Jurkat, Clone E6-1 (cell line): ENCODE data around the gene ITGA6.

Source experiments
- DNase-seq: peaks from one replicate; pipeline ENCODE4 v3.0.0-alpha.2; 2011; ENCODE audit warnings: low read depth, low spot score
- H3K4me3 ChIP-seq: 2 replicates; pipeline ENCODE4 v1.5.1; 2011; ENCODE audit warnings: mild to moderate bottlenecking, low read length, control low read depth, moderate library complexity

Gene ITGA6

GRCh38 chr2:172458561-172459124 lies 31.3 kb downstream of the ITGA6 start:
- no peak for DNase-seq

DNA sequence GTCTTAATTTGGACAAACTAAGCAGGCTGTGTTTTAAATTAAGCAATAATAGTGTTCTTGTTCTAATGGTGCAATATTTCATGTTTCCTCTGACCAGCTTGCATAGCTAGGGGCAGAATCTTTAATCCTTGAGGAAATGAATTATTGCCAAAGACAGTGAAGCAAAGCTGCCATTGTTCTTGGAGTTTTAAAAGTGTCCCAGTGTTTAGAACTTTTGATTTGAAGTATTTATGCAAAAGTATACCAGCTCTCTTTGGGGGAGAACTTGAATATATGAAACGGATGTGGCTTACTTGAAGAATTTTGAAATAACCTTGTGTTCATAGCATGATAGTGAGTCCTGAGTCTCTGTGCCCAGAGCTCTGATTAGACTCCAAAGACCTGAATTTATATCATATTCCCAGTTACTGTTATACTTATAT lies 33.4 kb downstream of the ITGA6 start:
- H3K4me3 ChIP-seq: no peak overlapping the region
- peak; percentile 73 for DNase-seq

More at GRCh38 chr2:172458561-172459124, 31.3 kb downstream of the ITGA6 start:
- no peak overlapping the region for H3K4me3 ChIP-seq

DNA sequence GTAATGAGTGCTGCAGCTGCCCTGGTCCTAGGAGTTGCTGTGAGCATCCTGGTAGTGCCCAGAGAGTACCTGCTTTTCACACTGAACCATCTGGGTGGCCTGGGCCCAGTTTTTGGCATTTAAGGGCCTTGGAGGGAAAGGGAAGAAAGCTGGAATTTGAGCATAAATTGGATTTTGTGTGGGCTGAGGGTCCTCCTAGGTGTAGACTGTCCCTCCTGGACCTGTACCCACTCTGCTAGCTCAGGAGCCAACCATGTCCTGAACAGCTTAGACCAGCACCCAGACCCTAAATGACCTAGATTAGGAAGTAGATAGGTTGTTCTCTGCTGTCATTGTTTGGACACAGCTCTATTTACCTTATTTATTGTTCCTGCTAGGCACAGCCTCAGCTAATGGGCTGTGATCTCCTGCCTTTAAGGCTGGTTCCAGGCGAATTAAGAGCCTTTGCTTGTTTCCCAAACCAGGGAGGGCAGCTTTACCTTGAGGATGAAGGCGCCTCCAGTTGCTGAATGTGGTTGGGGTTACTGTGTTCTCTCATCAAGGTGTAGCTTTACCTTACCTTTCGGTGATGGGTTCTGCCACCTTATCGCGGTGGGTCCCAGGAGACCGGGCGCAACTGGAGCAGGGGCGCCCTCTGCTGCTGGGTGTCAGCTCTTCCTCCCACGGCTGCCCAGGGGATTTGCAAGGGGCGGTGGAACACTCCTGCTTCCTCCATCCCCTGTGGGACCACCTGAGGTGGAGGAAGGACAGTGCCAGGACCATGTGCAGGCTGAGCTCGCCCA lies 34.4 kb downstream of the ITGA6 start:
- peak; percentile 58 for DNase-seq

DNA sequence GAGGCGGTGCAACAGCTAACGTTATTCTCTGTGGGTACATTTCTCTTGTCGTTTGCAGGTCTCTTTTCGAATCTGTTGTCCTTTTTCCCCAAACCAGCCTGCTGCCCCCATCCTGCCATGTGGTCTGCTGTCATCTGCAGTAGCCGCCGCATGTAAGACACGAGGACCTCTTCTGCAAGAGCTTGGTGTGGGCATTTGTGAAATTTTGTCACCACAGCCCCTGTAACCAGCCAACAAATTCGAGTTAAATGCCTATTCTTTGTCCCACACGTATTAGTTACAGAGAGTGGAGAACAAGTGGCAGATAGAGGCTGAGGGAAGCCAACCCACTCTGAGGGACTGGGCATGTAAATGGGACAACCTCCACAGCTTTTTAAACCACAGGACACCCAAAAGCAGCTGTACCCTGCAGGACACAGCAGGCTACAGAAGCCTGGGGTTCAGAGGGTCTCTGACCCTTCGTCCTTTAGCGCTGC lies 35.0 kb downstream of the ITGA6 start:
- H3K4me3 ChIP-seq: peak overlapping the region; percentile 29
- no peak for DNase-seq

More for the DNA sequence above, 34.4 kb downstream of the ITGA6 start:
- peak overlapping the region; percentile 29 for H3K4me3 ChIP-seq

GRCh38 chr2:172462849-172463381 lies 35.5 kb downstream of the ITGA6 start:
- peak overlapping the region; percentile 29 for H3K4me3 ChIP-seq

DNA sequence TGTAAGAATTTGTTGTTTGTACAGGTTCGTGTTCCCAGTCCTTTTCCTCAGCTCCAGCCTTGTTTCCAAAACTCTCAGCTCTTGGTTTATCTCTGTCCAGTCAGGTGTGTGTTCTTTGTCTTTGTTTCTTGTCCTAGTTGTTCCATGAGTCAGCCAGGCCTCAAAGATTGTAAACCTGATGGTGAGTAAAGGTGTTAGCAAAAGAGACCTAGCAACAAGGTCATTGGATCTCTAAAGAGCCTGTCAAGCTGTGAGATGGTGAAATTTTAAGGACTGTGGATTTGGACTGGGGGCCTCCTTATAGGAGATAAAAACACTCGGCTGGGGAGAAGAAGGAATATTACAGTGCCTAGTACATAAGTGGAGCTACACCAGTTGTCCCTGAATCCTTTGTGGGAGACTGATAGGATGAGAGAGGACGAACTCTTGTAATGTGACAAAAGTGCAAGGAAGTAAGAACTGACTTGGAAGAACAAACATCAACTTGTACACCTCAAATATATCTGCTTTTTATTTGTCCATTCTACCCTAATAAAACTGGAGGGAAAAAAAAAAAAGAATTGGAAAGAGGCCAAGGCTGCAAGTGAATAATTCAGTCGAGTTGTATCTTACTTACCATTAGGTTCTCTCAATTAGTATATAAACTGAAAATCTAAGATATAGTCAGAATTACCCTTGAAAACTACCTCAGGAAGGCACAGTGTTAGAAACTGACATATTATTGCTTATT lies 37.2 kb downstream of the ITGA6 start:
- no peak for DNase-seq

More at GRCh38 chr2:172462849-172463381, 35.5 kb downstream of the ITGA6 start:
- DNase-seq: peak; percentile 97

DNA sequence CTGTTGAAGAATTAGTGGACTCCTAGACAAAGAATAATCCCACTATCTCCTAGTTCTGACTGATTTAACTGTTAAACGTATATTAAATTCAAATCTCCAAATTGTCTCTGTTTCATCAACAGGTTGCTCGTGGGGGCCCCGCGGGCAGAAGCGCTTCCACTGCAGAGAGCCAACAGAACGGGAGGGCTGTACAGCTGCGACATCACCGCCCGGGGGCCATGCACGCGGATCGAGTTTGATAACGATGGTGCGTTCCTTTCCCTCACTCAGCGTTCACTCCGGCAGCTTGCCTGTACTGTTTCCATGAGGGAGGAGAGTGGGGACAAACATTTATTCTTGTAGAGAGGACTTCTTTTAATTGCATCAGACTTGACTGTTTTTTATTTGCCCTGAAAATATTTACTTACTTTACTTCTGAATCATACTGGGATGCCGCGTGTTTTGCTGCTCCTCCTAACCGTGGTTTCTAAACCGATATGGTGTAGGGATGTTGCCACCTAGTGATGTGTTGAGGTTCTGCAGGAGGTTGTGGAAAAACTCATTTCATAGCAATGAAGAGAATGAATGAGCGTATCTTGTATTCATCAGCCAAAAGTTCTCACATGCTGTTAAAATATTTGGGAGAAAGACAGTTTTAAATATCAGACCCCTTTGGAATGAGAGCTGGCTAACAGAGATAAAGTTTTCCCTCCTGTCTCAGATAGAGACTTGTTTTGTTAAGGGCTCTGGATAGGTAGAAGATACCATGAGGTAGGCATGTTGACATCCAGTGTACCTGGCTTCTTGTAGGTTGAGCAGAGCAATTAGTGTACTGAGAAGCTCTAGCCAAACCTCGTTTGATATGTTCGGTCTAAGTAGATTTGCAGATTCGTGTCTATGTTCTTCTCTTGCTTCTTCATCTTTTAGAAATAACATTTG lies 38.3 kb downstream of the ITGA6 start:
- H3K4me3 ChIP-seq: no peak overlapping the region
- peak; percentile 83 for DNase-seq

More for the DNA sequence above, 37.2 kb downstream of the ITGA6 start:
- no peak overlapping the region for H3K4me3 ChIP-seq

- no peak for DNase-seq
- no peak overlapping the region for H3K4me3 ChIP-seq
Observed at GRCh38 chr2:172467382-172467781, 40.0 kb downstream of the ITGA6 start.

DNA sequence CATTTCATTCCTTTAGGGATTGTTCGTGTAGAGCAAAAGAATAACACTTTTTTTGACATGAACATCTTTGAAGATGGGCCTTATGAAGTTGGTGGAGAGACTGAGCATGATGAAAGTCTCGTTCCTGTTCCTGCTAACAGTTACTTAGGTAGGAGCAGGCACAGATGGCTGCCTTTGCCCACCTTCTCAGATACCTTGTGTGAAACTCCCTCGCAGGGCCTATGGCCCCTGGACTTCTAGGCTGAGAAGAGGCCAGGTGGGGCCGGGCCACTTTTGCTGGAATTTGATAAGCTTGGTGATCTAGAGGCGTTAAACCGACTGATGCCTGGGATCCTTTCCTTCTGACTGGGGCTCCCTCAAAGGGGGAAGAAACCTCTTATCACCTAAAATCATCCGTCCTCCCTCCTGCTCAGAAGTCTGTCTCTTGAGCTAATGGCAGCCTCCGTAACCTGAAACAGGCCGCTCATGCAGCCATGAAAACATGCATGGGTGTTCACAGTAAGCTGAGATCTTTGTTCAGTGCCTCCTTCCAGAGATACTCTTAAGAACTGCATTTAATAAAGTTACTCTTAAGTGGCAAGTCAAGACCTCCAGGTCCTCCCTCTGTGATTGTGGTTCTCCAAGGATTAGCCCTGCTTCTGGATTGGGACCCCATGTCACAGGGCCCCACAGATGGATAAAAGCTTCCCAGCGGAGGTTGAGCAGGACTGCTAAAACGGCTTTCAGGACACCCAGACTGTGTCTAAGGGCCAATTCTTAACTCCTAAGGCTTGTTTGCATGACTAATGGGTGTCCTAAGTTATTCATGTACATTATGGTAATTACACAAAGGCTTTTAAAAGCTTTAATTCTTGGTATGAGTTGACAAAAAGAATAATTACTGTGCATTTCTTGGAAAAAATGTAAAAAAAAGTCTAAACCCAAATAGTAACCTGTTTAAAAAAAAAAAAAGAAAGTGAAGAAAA lies 43.9 kb downstream of the ITGA6 start:
- no peak overlapping the region for H3K4me3 ChIP-seq
- DNase-seq: no peak

- no peak overlapping the region for H3K4me3 ChIP-seq
- peak; percentile 94 for DNase-seq
Observed at GRCh38 chr2:172472446-172473033, 45.2 kb downstream of the ITGA6 start.

GRCh38 chr2:172473167-172473566 lies 45.8 kb downstream of the ITGA6 start:
- H3K4me3 ChIP-seq: no peak overlapping the region
- DNase-seq: no peak

- no peak overlapping the region for H3K4me3 ChIP-seq
- no peak for DNase-seq
Observed at GRCh38 chr2:172478353-172478752, 51.0 kb downstream of the ITGA6 start.

DNA sequence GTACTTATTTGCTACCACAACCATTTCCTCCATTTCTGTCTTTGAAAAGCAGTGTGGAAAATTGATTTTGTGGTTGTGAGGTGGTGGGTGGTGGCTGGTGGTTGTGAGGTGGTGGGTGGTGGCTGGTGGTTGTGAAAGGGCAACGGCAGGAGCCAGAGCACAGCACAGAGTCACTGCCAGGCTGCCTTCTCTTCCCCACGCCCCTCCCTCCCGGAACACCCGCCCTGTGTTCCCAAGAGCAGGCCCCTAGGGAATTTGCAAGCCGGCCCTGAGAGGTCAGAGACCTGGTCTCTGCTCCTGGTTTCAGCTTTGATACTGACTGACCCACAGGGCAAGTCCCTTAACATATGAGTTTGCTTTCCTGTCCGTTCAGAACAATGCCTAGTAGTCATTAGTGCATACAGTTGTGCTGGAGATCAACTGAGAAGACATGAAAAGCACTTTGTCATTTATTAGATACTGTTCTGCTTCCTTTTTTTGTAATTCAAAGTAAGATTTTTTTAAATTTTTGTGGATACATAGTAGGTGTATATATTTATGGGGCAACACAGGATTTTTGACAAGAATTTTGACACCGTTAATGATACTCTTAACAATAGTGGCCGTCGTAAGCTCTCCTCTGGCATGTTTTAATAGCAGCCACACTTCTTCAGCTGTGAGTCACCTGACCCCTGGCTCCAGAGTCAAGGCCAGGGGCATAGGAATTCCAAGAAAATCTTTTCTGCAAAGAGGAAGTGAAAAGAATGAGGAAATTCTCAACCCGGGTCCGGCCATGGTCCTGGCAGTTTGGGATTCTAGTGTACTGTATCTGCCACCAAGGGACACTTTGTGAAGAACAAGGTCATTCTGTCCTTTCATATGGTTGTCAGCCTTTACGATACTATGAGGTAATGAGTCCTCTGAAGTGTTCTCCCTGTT lies 53.2 kb downstream of the ITGA6 start:
- no peak overlapping the region for H3K4me3 ChIP-seq
- DNase-seq: peak; percentile 59

DNA sequence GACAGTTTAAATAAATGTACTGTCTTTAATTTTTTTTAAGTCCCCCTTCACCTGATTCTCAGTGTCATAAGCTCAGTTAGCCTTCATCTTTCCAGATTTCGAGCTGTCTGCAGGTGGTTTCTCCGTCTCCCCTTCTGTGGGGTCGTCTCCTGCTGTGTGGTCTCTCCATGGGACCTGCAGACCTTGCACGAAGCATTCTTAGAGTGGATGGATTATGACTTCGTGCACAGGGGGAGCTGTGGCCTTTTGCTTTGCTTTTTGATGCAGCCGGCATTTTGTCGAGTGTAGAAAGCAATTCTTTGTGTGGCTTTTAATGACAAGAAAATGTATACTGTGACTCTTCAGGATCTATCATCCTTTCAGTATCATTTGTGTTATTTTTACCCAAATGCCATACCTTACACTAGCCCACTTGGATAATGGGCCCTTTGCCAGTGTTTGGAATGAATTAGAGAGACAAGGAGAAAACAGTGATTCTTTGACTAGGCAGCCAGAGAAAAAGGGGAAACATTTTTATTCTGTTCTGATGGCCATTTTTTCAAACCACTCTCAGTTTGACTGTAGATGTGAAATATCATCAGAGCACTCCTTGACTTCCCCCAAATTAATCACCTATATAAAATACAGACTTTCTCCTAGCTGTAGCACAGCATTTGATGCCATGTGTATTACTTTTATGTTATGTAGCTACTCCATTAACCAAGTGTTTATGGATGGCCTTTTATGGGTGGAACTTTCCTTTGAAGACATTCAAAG lies 54.3 kb downstream of the ITGA6 start:
- DNase-seq: no peak
- no peak overlapping the region for H3K4me3 ChIP-seq

GRCh38 chr2:172484253-172484652 lies 56.9 kb downstream of the ITGA6 start:
- peak; percentile 54 for DNase-seq

GRCh38 chr2:172484706-172485105 lies 57.3 kb downstream of the ITGA6 start:
- no peak for DNase-seq
- no peak overlapping the region for H3K4me3 ChIP-seq

More at GRCh38 chr2:172484253-172484652, 56.9 kb downstream of the ITGA6 start:
- no peak overlapping the region for H3K4me3 ChIP-seq
